K562 (cell line): Measurements from ENCODE around the gene DUSP16. TPM values are rescaled to one million over a fixed set of nuclear protein-coding genes. Genes with fewer than 3 reads are reported as not detected.
A peak's percentile ranks its signal among the peaks of the same experiment; 100 is the strongest.

Experiments
- ATAC-seq: fragments of 200-7000 bp; cut with Tn5 transposase; 3 replicates; pipeline ENCODE4 v1.9.1; 2020; ENCODE audit warnings: moderate library complexity
- BruUV-seq: library from RNA; stranded (reverse); fragments of 400-500 nt; replicated peaks from 2 replicates; lab custom pipeline; 2021; lab: Mats Ljungman, UMichigan
- CTCF ChIA-PET: fragments of 300-600 bp; formaldehyde crosslinking; extraction: SDS; loops from one replicate; lab custom pipeline; 2021; ENCODE audit warnings: low intra/inter-chr PET ratio; lab: Yijun Ruan, JAX
- POLR2A ChIA-PET: fragments of 300-600, 350-650 bp; sonication (Branson Sonifier 250); formaldehyde crosslinking; extraction: SDS; loops from one replicate; lab custom pipeline; 2021; ENCODE audit warnings: antibody characterized with exemption, inconsistent platforms; lab: Yijun Ruan, JAX
- DNase-seq, 4 experiments: peaks; one replicate each; pipeline versions ENCODE4 v3.0.0 to v3.0.0-alpha.2; 2011 to 2018; ENCODE audit warnings: low spot score in 3 of 4, mixed read lengths in 3 of 4; ENCODE audit errors: extremely low read depth in 1 of 4
- FAIRE-seq: peaks from 2 replicates; lab custom pipeline; 2011; peaks lifted over from hg19 to GRCh38; lab: Jason Lieb, UNC
- H2AFZ ChIP-seq: 2 replicates; pipeline ENCODE4 v1.6.0; 2011; ENCODE audit warnings: low read depth, low read length, control low read depth, inconsistent platforms
- H3K27ac ChIP-seq: fragments of 200-600 bp; 3 replicates; pipeline ENCODE4 v1.8.0; 2011; ENCODE audit warnings: low read depth, mild to moderate bottlenecking, control low read depth, inconsistent platforms, low read length, moderate library complexity, mixed read lengths; ENCODE audit errors: extremely low read depth
- H3K27me3 ChIP-seq, 2 experiments: fragments of 300-600 bp in 1 of 2; 2 replicates in 1 of 2; 3 replicates in 1 of 2; pipeline versions ENCODE4 v1.6.0 to v1.8.0; 2011; ENCODE audit warnings: inconsistent platforms in 2 of 2, low read length in 2 of 2, mild to moderate bottlenecking in 1 of 2, mixed read lengths in 1 of 2, moderate library complexity in 1 of 2; ENCODE audit not compliant: control insufficient read depth in 2 of 2, insufficient read depth in 2 of 2
- H3K36me3 ChIP-seq: fragments of 300-600 bp; 3 replicates; pipeline ENCODE4 v1.8.0; 2011; ENCODE audit warnings: mild to moderate bottlenecking, low read length, inconsistent platforms; ENCODE audit not compliant: control insufficient read depth, insufficient read depth
- H3K4me1 ChIP-seq, 2 experiments: fragments of 200-600 bp in 1 of 2; replicated peaks in 1 of 2; 2 replicates in 1 of 2; 3 replicates in 1 of 2; pipeline versions ENCODE4 v1.5.1 to v1.8.0; 2011; ENCODE audit warnings: inconsistent platforms in 2 of 2, low read length in 2 of 2, mild to moderate bottlenecking in 1 of 2, mixed read lengths in 1 of 2, moderate library complexity in 1 of 2; ENCODE audit not compliant: control insufficient read depth in 2 of 2, insufficient read depth in 2 of 2
- H3K4me2 ChIP-seq: 2 replicates; pipeline ENCODE4 v1.6.1; 2011; ENCODE audit warnings: low read length, control low read depth, inconsistent platforms, mixed read lengths; ENCODE audit not compliant: insufficient read depth
- H3K4me3 ChIP-seq: fragments of 200-600 bp; sonication (generic), shearing (Covaris generic); 2 replicates; pipeline ENCODE4 v1.5.1; 2016; ENCODE audit warnings: control low read depth, inconsistent platforms
- H3K79me2 ChIP-seq: fragments of 200-600 bp; 3 replicates; pipeline ENCODE4 v1.8.0; 2011; ENCODE audit warnings: low read length, inconsistent platforms; ENCODE audit not compliant: control insufficient read depth, insufficient read depth
- H3K9ac ChIP-seq, 2 experiments: 2 replicates each; pipeline versions ENCODE4 v1.6.0 to v1.6.1; 2011; ENCODE audit warnings: low read depth in 2 of 2, low read length in 2 of 2, control low read depth in 1 of 2, inconsistent platforms in 1 of 2, mild to moderate bottlenecking in 1 of 2, mixed read lengths in 1 of 2; ENCODE audit not compliant: insufficient read depth in 1 of 2
- H3K9me1 ChIP-seq: one replicate; pipeline ENCODE4 v1.6.0; 2011; ENCODE audit warnings: inconsistent platforms, mild to moderate bottlenecking, low read length, moderate library complexity; ENCODE audit not compliant: control insufficient read depth, insufficient read depth
- H3K9me3 ChIP-seq: replicated peaks from 2 replicates; pipeline ENCODE4 v1.5.1; 2011; ENCODE audit warnings: low read depth, low read length, inconsistent platforms; ENCODE audit not compliant: control insufficient read depth, insufficient read depth
- H4K20me1 ChIP-seq: replicated peaks from 2 replicates; pipeline ENCODE4 v1.6.1; 2011; ENCODE audit warnings: low read length, inconsistent platforms, mixed read lengths; ENCODE audit not compliant: control insufficient read depth, insufficient read depth
- BRD9 ChIP-seq: fragments of 450-650 bp; IDR thresholded peaks from 2 replicates; pipeline ENCODE4 v1.6.1; 2018; ENCODE audit warnings: low read depth; ENCODE audit not compliant: partially characterized antibody
- CREBBP ChIP-seq: IDR thresholded peaks from one replicate; pipeline ENCODE4 v1.6.1; 2012; ENCODE audit warnings: low read depth, mild to moderate bottlenecking, control low read depth, inconsistent platforms, low read length
- ERF ChIP-seq: fragments of 450-650 bp; formaldehyde crosslinking; IDR thresholded peaks from 2 replicates; pipeline ENCODE4 v1.4.0; 2020; ENCODE audit warnings: mild to moderate bottlenecking, mixed read lengths
- NCOA4 ChIP-seq: fragments of 450-650 bp; IDR thresholded peaks from 2 replicates; pipeline ENCODE4 v1.6.1; 2018; ENCODE audit warnings: mild to moderate bottlenecking; ENCODE audit not compliant: partially characterized antibody
- NFIC ChIP-seq: fragments of 450-650 bp; IDR thresholded peaks from 2 replicates; pipeline ENCODE4 v1.6.1; 2017; ENCODE audit warnings: mild to moderate bottlenecking, inconsistent platforms
- RB1 ChIP-seq: fragments of 450-650 bp; IDR thresholded peaks from 2 replicates; pipeline ENCODE4 v1.6.1; 2017; ENCODE audit warnings: low read depth, mild to moderate bottlenecking
- ZBTB5 ChIP-seq: fragments of 450-650 bp; IDR thresholded peaks from 2 replicates; pipeline ENCODE4 v1.6.1; 2017; ENCODE audit warnings: antibody characterized with exemption
- ZNF41 ChIP-seq: fragments of 250-450 bp; sonication (Bioruptor Pico); conservative IDR thresholded peaks from 2 replicates; pipeline ENCODE4 v1.4.0; 2020; ENCODE audit warnings: mild to moderate bottlenecking
- WGBS: fragments of 100-300 bp; shearing (Covaris generic); methylation state at CpG from one replicate; pipeline ENCODE4 v1.1.6; 2016; ENCODE audit warnings: low coverage, mixed read lengths; ENCODE audit not compliant: insufficient coverage; ENCODE audit errors: missing lambda C conversion rate; 5-methylcytosine and 5-hydroxymethylcytosine counted together
- in situ Hi-C: fragments of 300-500 bp; cut with MboI; formaldehyde crosslinking; loops from 4 replicates; pipeline ENCODE4 v1.15.0; 2018; ENCODE audit warnings: inconsistent platforms, mixed read lengths
- intact Hi-C: fragments of 100-400 bp; cut with micrococcal nuclease; formaldehyde crosslinking; loops from 2 replicates; pipeline ENCODE4 v1.14.2; 2022
- polyA plus RNA-seq, 8 experiments: library from polyadenylated mRNA; depleted of rRNA in 4 of 8; stranded (reverse) in 5 of 8; unstranded in 3 of 8; fragments of >200 nt; fragmentation: Nextera tagmentation in 2 of 8; fragmentation: Illumina TruSeq in 1 of 8; extraction: Ambion mirVana in 2 of 8; extraction: Trizol in 1 of 8; gene quantifications; 2 replicates each; pipeline versions ENCODE4 v1.2.1 to v1.2.3, GENCODE V29; 2011 to 2014; ENCODE audit warnings: inconsistent platforms in 1 of 8, missing spikeins in 1 of 8
- total RNA-seq, 7 experiments: library from RNA; depleted of rRNA in 6 of 7; stranded (reverse); fragments of >200 nt in 6 of 7; fragmentation: Illumina TruSeq in 2 of 7; extraction: Trizol in 2 of 7; gene quantifications; 2 replicates each; pipeline versions ENCODE4 v1.2.1 to v1.2.3, GENCODE V29; 2011 to 2021; ENCODE audit warnings: low replicate concordance in 1 of 7

Gene DUSP16
- total and polyA plus RNA-seq, 9 of the 15 experiments (the other 6 are each of a cell fraction or from before 2014, with no cell fraction given), result 0.70 to 12.3 (median 5.7) TPM

GRCh38 chr12:12564911-12565310 is 2.2 kb upstream of the DUSP16 start:
- 25% methylated on average over 1 of the region's 1 CpG for WGBS
- ATAC-seq, result no peak
- H3K4me3 ChIP-seq, result no peak overlapping the region
- in situ Hi-C loops, result no loop called here
- no peak overlapping the region for H3K9ac ChIP-seq
- DNase-seq, result no peak
- no peak overlapping the region for H3K4me2 ChIP-seq
- intact Hi-C loops, result loop anchor here (5.0 kb wide), 3 partner anchors 47 to 188 kb away; partner anchors contain the start of gene CREBL2
- no peaks in the 10 kb centered on the region for H3K27me3 ChIP-seq
- CTCF ChIA-PET, result no interaction called here
- no peaks in the 10 kb centered on the region for H3K9me1 ChIP-seq
- no peaks in the 10 kb centered on the region for H3K36me3 ChIP-seq
- POLR2A ChIA-PET, result no interaction called here
- peaks cover 18% of the 10 kb centered on the region for H3K79me2 ChIP-seq
- H3K4me1 ChIP-seq, result peaks cover 9 to 11% of the 10 kb centered on the region in 2 experiments; a peak in 3 of 5 replicates
- TF ChIP-seq ZNF41 (CRISPR knock-in tag) (no peak), BRD9 (no peak), CREBBP (no peak), RB1 (no peak), ZBTB5 (no peak), NFIC (0 out of 2 replicates have a peak, but pooled peaks have one; percentile 22), ERF (CRISPR knock-in tag) (no peak), NCOA4 (no peak)
- no peak for FAIRE-seq
- H3K27ac ChIP-seq, result no peak overlapping the region
- BruUV-seq, result no TSS peak
- no peaks in the 10 kb centered on the region; the same call in 1 of the 2 replicates for H3K9me3 ChIP-seq
- H4K20me1 ChIP-seq, result no peaks in the 10 kb centered on the region
- H2AFZ ChIP-seq, result no peak overlapping the region
